Gastrocnemius medialis (tissue), 4 donors: ENCODE results near the gene RASSF5. TPM values are rescaled to one million over a fixed set of nuclear protein-coding genes. Genes with fewer than 3 reads are reported as not detected.
A peak's percentile ranks its signal among the peaks of the same experiment; 100 is the strongest.
"Not testable (repeated sequence)": the region's sequence is repeated elsewhere in the genome, so short reads cannot be mapped to it uniquely, and the experiment has no call there.

Source experiments
- ATAC-seq, 2 donors: fragments of 150-250 bp; one replicate each; pipeline ENCODE4 v1.9.1; 2016
- DNase-seq, 2 donors: peaks; one replicate each; pipeline ENCODE4 v3.0.0-alpha.2; 2019
- H3K27ac ChIP-seq, 4 donors: fragments of 200-600 bp; sonication (generic); 1 replicate in 1 of 4; 2 replicates in 3 of 4; pipeline ENCODE4 v1.5.1; 2016 to 2018; ENCODE audit warnings: mild to moderate bottlenecking in 2 of 4, moderate library complexity in 1 of 4
- H3K27me3 ChIP-seq, 3 donors: fragments of 200-600 bp; sonication (generic) in 2 of 3; 1 replicate in 1 of 3; 2 replicates in 2 of 3; pipeline versions ENCODE4 v1.5.1 to v1.6.0; 2016 to 2019; ENCODE audit warnings: mild to moderate bottlenecking in 1 of 3, moderate library complexity in 1 of 3
- H3K36me3 ChIP-seq, 2 donors: fragments of 200-600 bp; sonication (generic) in 1 of 2; one replicate each; pipeline ENCODE4 v1.5.1; 2017 to 2018
- H3K4me1 ChIP-seq, 2 donors: fragments of 200-600 bp; sonication (generic) in 1 of 2; one replicate each; pipeline ENCODE4 v1.5.1; 2016 to 2017; ENCODE audit warnings: mild to moderate bottlenecking in 2 of 2
- H3K4me3 ChIP-seq, 4 donors: fragments of 200-600 bp; sonication (generic) in 3 of 4; 1 replicate in 1 of 4; 2 replicates in 3 of 4; pipeline ENCODE4 v1.5.1; 2016 to 2019; ENCODE audit warnings: mild to moderate bottlenecking in 2 of 4
- H3K9me3 ChIP-seq, 3 donors: fragments of 200-600 bp; sonication (generic) in 2 of 3; 1 replicate in 1 of 3; 2 replicates in 2 of 3; pipeline ENCODE4 v1.5.1; 2016 to 2019
- CTCF ChIP-seq, 5 experiments: fragments of 450-650 bp in 3 of 5; fragments of 200-600 bp in 2 of 5; sonication (generic) in 2 of 5; IDR thresholded peaks in 4 of 5; conservative IDR thresholded peaks in 1 of 5; 1 replicate in 4 of 5; 2 replicates in 1 of 5; pipeline ENCODE4 v1.5.1; 2016 to 2019; ENCODE audit warnings: antibody characterized with exemption in 5 of 5, mild to moderate bottlenecking in 3 of 5, moderate library complexity in 3 of 5
- POLR2A ChIP-seq, 2 donors: fragments of 450-650 bp; IDR thresholded peaks; one replicate each; pipeline ENCODE4 v1.6.1; 2017; ENCODE audit warnings: antibody characterized with exemption in 2 of 2, mild to moderate bottlenecking in 2 of 2, moderate library complexity in 2 of 2
- in situ Hi-C, 4 donors: fragments of 200-750 bp; cut with MboI; loops; one replicate each; pipeline versions ENCODE4 v1.15.0 to v1.8.0; 2017; ENCODE audit warnings: low sequenced_read_pairs in 4 of 4
- intact Hi-C: fragments of 100-400 bp; cut with DNase I; formaldehyde crosslinking; loops from one replicate; pipeline ENCODE4 v1.15.1; 2023; ENCODE audit warnings: low total_unique reads
- total RNA-seq, 4 donors: library from RNA; depleted of rRNA; stranded (reverse); fragments of >200 nt; gene quantifications; one replicate each; pipeline versions ENCODE4 v1.1.0 to v1.2.3, GENCODE V29; 2016

Gene RASSF5
- total RNA-seq, 4 donors from 2014 or later = 5.9 to 15.9 (median 9.4) TPM

DNA sequence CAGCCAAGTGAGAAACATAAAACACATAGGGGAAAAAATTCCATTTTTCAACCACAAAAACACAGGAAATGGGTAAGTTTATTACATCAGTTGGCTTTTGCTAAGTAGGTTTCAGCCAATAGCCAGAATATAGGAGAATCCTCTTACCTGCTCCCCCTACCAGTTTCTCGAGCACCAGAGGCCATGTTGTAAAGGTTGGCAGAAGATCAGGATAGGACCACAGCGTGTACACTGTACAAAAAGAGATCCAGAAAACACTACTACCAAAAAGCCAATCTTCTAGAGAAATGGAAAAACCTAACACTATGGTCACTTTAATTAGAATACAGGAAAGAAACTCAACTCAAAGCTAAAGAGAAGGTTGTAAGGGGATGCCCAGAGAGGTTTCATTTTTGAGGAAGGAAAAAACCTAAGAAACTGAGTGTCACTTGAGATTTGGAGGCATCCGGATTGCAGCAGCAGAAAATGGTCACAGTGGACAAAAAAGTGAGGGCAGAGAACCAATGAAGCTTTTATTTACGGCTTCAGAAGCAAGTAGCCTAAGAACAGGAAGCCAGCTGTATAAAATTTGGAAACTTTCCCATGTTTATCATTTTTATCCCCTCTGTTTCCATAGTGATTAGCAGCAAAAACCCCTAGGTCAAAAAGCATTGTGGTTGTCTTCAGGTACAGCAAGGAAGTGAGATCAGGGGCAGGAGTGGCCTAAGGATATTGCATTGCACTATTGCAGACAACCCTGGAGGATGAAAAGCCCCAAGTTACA lies 102.1 kb downstream of the RASSF5 start:
- peaks cover 6 to 7% of the 10 kb centered on the region in 2 donors for H3K4me1 ChIP-seq
- TF ChIP-seq POLR2A (IDR thresholded peaks at IDR 0.05) (no peak), CTCF (IDR thresholded peaks at IDR 0.05 in 4 of 5, conservative IDR thresholded peaks at IDR 0.05 in 1 of 5) (no peak)
- peaks cover 0 to 49% of the 10 kb centered on the region in 2 donors for H3K36me3 ChIP-seq
- H3K9me3 ChIP-seq = no peaks in the 10 kb centered on the region
- no peak overlapping the region for H3K27ac ChIP-seq
- no peaks in the 10 kb centered on the region for H3K27me3 ChIP-seq
- in situ Hi-C loops (no loop called here), intact Hi-C loops (no loop called here)
- H3K4me3 ChIP-seq = no peak overlapping the region
- DNase-seq = no peak
- ATAC-seq = no peak

GRCh38 chr1:206612129-206612876 lies 105.0 kb downstream of the RASSF5 start, which contains the start of gene EIF2D:
EIF2D (minus strand) TSS chr1:206612465; CDS start chr1:206612342, 123 bp downstream.
- peak; percentile 87 to 93 for DNase-seq
- Histone ChIP-seq H3K27ac (peak within 1 kb of the TSS; percentile 90 to 92 (median 90)), H3K9me3 (no peaks in the 10 kb centered on the region), H3K4me3 (peak within 1 kb of the TSS; percentile 77 to 87 (median 80)), H3K27me3 (no peaks in the 10 kb centered on the region), H3K36me3 (peaks cover 0 to 20% of the 10 kb centered on the region in 2 donors), H3K4me1 (peaks cover 6 to 7% of the 10 kb centered on the region in 2 donors)
- in situ Hi-C loops (no loop called here), intact Hi-C loops (loop anchor here (1.0 kb wide), 1 partner anchor 23 kb away; the partner anchor contains the start of gene DYRK3)
- peak; percentile 97 to 99 for ATAC-seq
- TF ChIP-seq CTCF (IDR thresholded peaks at IDR 0.05 in 4 of 5, conservative IDR thresholded peaks at IDR 0.05 in 1 of 5) (peak; percentile 96 to 100 (median 99)), POLR2A (IDR thresholded peaks at IDR 0.05) (peak; percentile 56 to 66)

DNA sequence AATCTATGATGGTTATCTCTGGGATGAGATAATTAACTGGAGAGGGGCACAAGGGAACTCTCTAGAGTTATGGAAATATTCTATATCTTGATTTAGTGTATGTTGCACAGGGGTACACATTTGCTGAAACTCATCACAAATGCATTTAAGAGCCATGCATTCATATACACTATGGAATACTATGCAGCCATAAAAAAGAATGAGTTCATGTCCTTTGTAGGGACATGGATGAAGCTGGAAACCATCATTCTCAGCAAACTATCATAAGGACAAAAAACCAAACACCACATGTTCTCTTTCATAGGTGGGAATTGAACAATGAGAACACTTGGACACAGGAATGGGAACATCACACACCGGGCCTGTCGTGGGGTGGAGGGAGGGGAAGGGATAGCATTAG lies 119.1 kb downstream of the RASSF5 start:
- intact Hi-C loops, ATAC-seq, H3K27me3 ChIP-seq, DNase-seq, H3K9me3 ChIP-seq, H3K4me1 ChIP-seq, H3K27ac ChIP-seq, H3K36me3 ChIP-seq, H3K4me3 ChIP-seq: not testable (repeated sequence)
- in situ Hi-C loops = loop anchor here in 1 of 4 donors (25.0 kb wide), 1 partner anchor 436 kb away; the partner anchor contains the start of genes PFKFB2 and YOD1

- H3K4me3 ChIP-seq = no peak overlapping the region
- H3K4me1 ChIP-seq = no peaks in the 10 kb centered on the region
- in situ Hi-C loops = loop anchor here in 1 of 4 donors (25.0 kb wide), 1 partner anchor 433 kb away; the partner anchor contains the start of genes PFKFB2 and YOD1
- no peaks in the 10 kb centered on the region for H3K36me3 ChIP-seq
- intact Hi-C loops = no loop called here
- no peak for TF ChIP-seq CTCF (IDR thresholded peaks at IDR 0.05 in 4 of 5, conservative IDR thresholded peaks at IDR 0.05 in 1 of 5)
- no peak for TF ChIP-seq POLR2A (IDR thresholded peaks at IDR 0.05)
- H3K27ac ChIP-seq = no peak overlapping the region
- H3K27me3 ChIP-seq = no peaks in the 10 kb centered on the region
- DNase-seq (no peak), ATAC-seq (no peak)
- H3K9me3 ChIP-seq = no peaks in the 10 kb centered on the region
Measured at GRCh38 chr1:206628916-206629315, 121.6 kb downstream of the RASSF5 start.
